Measurements from ENCODE around the gene MAB21L1.

- TF ChIP-seq ZNF274 (IDR thresholded peaks at IDR 0.05; ENCODE audit: low read depth, low read length) (no peak), YY1 (IDR thresholded peaks at IDR 0.05; ENCODE audit: insufficient read depth, insufficient read length) (no peak), SUZ12 (IDR thresholded peaks at IDR 0.05; ENCODE audit: extremely low read depth, insufficient read depth, insufficient read length) (no peak)
Measured at GRCh38 chr13:35496761-35497386, 20.4 kb upstream of the MAB21L1 start.

Data from NT2/D1 (cell line).